Measurements from ENCODE around the gene SPATS2.
A peak's percentile ranks its signal among the peaks of the same experiment; 100 is the strongest.

SPATS2 gene

GRCh38 chr12:49455501-49455900, 88.2 kb downstream of the SPATS2 start:
- no peaks in the 10 kb centered on the region for H3K4me1 ChIP-seq (ENCODE audit: control insufficient read depth, insufficient read depth, low read length)
- H3K4me2 ChIP-seq (ENCODE audit: low read length) = no peak overlapping the region
- no peak overlapping the region for H3K4me3 ChIP-seq (ENCODE audit: low read length)
- H3K27me3 ChIP-seq (ENCODE audit: control insufficient read depth, insufficient read depth, low read length) = no peaks in the 10 kb centered on the region
- H3K9ac ChIP-seq (ENCODE audit: low read depth, low read length) = no peak overlapping the region
- H3K9me3 ChIP-seq (replicated peaks; ENCODE audit: low read length) = no peaks in the 10 kb centered on the region
- no peaks in the 10 kb centered on the region for H3K36me3 ChIP-seq (ENCODE audit: insufficient read depth, low read length)

- Histone ChIP-seq H3K4me1 (ENCODE audit: control insufficient read depth, insufficient read depth, low read length) (no peaks in the 10 kb centered on the region), H3K9me3 (replicated peaks; ENCODE audit: low read length) (no peaks in the 10 kb centered on the region), H3K36me3 (ENCODE audit: insufficient read depth, low read length) (peaks cover 5% of the 10 kb centered on the region), H3K9ac (ENCODE audit: low read depth, low read length) (no peak overlapping the region), H3K27me3 (ENCODE audit: control insufficient read depth, insufficient read depth, low read length) (no peaks in the 10 kb centered on the region), H3K4me2 (ENCODE audit: low read length) (no peak overlapping the region), H3K4me3 (ENCODE audit: low read length) (no peak overlapping the region)
Measured at GRCh38 chr12:49456131-49456679, 88.9 kb downstream of the SPATS2 start.

GRCh38 chr12:49458816-49459215, 91.6 kb downstream of the SPATS2 start:
- no peak overlapping the region for H3K9ac ChIP-seq (ENCODE audit: low read depth, low read length)
- no peak overlapping the region for H3K4me3 ChIP-seq (ENCODE audit: low read length)
- peaks cover 18% of the 10 kb centered on the region for H3K36me3 ChIP-seq (ENCODE audit: insufficient read depth, low read length)
- H3K9me3 ChIP-seq (replicated peaks; ENCODE audit: low read length) = no peaks in the 10 kb centered on the region
- H3K27me3 ChIP-seq (ENCODE audit: control insufficient read depth, insufficient read depth, low read length) = no peaks in the 10 kb centered on the region
- H3K4me2 ChIP-seq (ENCODE audit: low read length) = no peak overlapping the region
- H3K4me1 ChIP-seq (ENCODE audit: control insufficient read depth, insufficient read depth, low read length) = no peaks in the 10 kb centered on the region

GRCh38 chr12:49461221-49461620, 94.0 kb downstream of the SPATS2 start:
- Histone ChIP-seq H3K4me2 (ENCODE audit: low read length) (no peak overlapping the region), H3K36me3 (ENCODE audit: insufficient read depth, low read length) (peaks cover 19% of the 10 kb centered on the region), H3K9ac (ENCODE audit: low read depth, low read length) (no peak overlapping the region), H3K4me3 (ENCODE audit: low read length) (no peak overlapping the region), H3K9me3 (replicated peaks; ENCODE audit: low read length) (no peaks in the 10 kb centered on the region), H3K27me3 (ENCODE audit: control insufficient read depth, insufficient read depth, low read length) (no peaks in the 10 kb centered on the region), H3K4me1 (ENCODE audit: control insufficient read depth, insufficient read depth, low read length) (no peaks in the 10 kb centered on the region)

- no peaks in the 10 kb centered on the region for H3K9me3 ChIP-seq (replicated peaks; ENCODE audit: low read length)
- no peak overlapping the region for H3K4me3 ChIP-seq (ENCODE audit: low read length)
- peaks cover 19% of the 10 kb centered on the region for H3K36me3 ChIP-seq (ENCODE audit: insufficient read depth, low read length)
- no peak overlapping the region for H3K9ac ChIP-seq (ENCODE audit: low read depth, low read length)
- H3K4me2 ChIP-seq (ENCODE audit: low read length) = no peak overlapping the region
- no peaks in the 10 kb centered on the region for H3K4me1 ChIP-seq (ENCODE audit: control insufficient read depth, insufficient read depth, low read length)
- H3K27me3 ChIP-seq (ENCODE audit: control insufficient read depth, insufficient read depth, low read length) = no peaks in the 10 kb centered on the region
Measured at GRCh38 chr12:49462083-49462744, 95.0 kb downstream of the SPATS2 start.

- H3K4me2 ChIP-seq (ENCODE audit: low read length) = no peak overlapping the region
- no peak overlapping the region for H3K9ac ChIP-seq (ENCODE audit: low read depth, low read length)
- H3K4me3 ChIP-seq (ENCODE audit: low read length) = no peak overlapping the region
- no peaks in the 10 kb centered on the region for H3K4me1 ChIP-seq (ENCODE audit: control insufficient read depth, insufficient read depth, low read length)
- H3K36me3 ChIP-seq (ENCODE audit: insufficient read depth, low read length) = peaks cover 19% of the 10 kb centered on the region
- no peaks in the 10 kb centered on the region for H3K27me3 ChIP-seq (ENCODE audit: control insufficient read depth, insufficient read depth, low read length)
- no peaks in the 10 kb centered on the region for H3K9me3 ChIP-seq (replicated peaks; ENCODE audit: low read length)
Measured at GRCh38 chr12:49465132-49465531, 97.9 kb downstream of the SPATS2 start.

- Histone ChIP-seq H3K36me3 (ENCODE audit: insufficient read depth, low read length) (peaks cover 5% of the 10 kb centered on the region), H3K27me3 (ENCODE audit: control insufficient read depth, insufficient read depth, low read length) (no peaks in the 10 kb centered on the region), H3K4me2 (ENCODE audit: low read length) (no peak overlapping the region), H3K4me3 (ENCODE audit: low read length) (no peak overlapping the region), H3K4me1 (ENCODE audit: control insufficient read depth, insufficient read depth, low read length) (no peaks in the 10 kb centered on the region), H3K9ac (ENCODE audit: low read depth, low read length) (no peak overlapping the region), H3K9me3 (replicated peaks; ENCODE audit: low read length) (no peaks in the 10 kb centered on the region)
Measured at GRCh38 chr12:49470986-49471385, 103.7 kb downstream of the SPATS2 start.

GRCh38 chr12:49471557-49471956, 104.3 kb downstream of the SPATS2 start:
- Histone ChIP-seq H3K4me2 (ENCODE audit: low read length) (no peak overlapping the region), H3K4me3 (ENCODE audit: low read length) (no peak overlapping the region), H3K36me3 (ENCODE audit: insufficient read depth, low read length) (peaks cover 8% of the 10 kb centered on the region), H3K4me1 (ENCODE audit: control insufficient read depth, insufficient read depth, low read length) (no peaks in the 10 kb centered on the region), H3K27me3 (ENCODE audit: control insufficient read depth, insufficient read depth, low read length) (no peaks in the 10 kb centered on the region), H3K9me3 (replicated peaks; ENCODE audit: low read length) (no peaks in the 10 kb centered on the region), H3K9ac (ENCODE audit: low read depth, low read length) (no peak overlapping the region)

GRCh38 chr12:49476091-49476490, 108.8 kb downstream of the SPATS2 start:
- Histone ChIP-seq H3K4me3 (ENCODE audit: low read length) (no peak overlapping the region), H3K36me3 (ENCODE audit: insufficient read depth, low read length) (peaks cover 11% of the 10 kb centered on the region), H3K4me2 (ENCODE audit: low read length) (no peak overlapping the region), H3K9me3 (replicated peaks; ENCODE audit: low read length) (no peaks in the 10 kb centered on the region), H3K4me1 (ENCODE audit: control insufficient read depth, insufficient read depth, low read length) (no peaks in the 10 kb centered on the region), H3K9ac (ENCODE audit: low read depth, low read length) (no peak overlapping the region), H3K27me3 (ENCODE audit: control insufficient read depth, insufficient read depth, low read length) (no peaks in the 10 kb centered on the region)

GRCh38 chr12:49478949-49479664, 111.8 kb downstream of the SPATS2 start:
- peaks cover 13% of the 10 kb centered on the region for H3K4me1 ChIP-seq (ENCODE audit: control insufficient read depth, insufficient read depth, low read length)
- no peaks in the 10 kb centered on the region for H3K9me3 ChIP-seq (replicated peaks; ENCODE audit: low read length)
- H3K4me3 ChIP-seq (ENCODE audit: low read length) = no peak overlapping the region
- no peaks in the 10 kb centered on the region for H3K27me3 ChIP-seq (ENCODE audit: control insufficient read depth, insufficient read depth, low read length)
- H3K36me3 ChIP-seq (ENCODE audit: insufficient read depth, low read length) = peaks cover 11% of the 10 kb centered on the region
- no peak overlapping the region for H3K4me2 ChIP-seq (ENCODE audit: low read length)
- no peak overlapping the region for H3K9ac ChIP-seq (ENCODE audit: low read depth, low read length)

GRCh38 chr12:49482095-49483051, 115.1 kb downstream of the SPATS2 start:
- Histone ChIP-seq H3K4me1 (ENCODE audit: control insufficient read depth, insufficient read depth, low read length) (peaks cover 13% of the 10 kb centered on the region), H3K36me3 (ENCODE audit: insufficient read depth, low read length) (peaks cover 6% of the 10 kb centered on the region), H3K4me2 (ENCODE audit: low read length) (peak overlapping the region; percentile 3), H3K9ac (ENCODE audit: low read depth, low read length) (no peak overlapping the region), H3K4me3 (ENCODE audit: low read length) (no peak overlapping the region), H3K27me3 (ENCODE audit: control insufficient read depth, insufficient read depth, low read length) (no peaks in the 10 kb centered on the region), H3K9me3 (replicated peaks; ENCODE audit: low read length) (no peaks in the 10 kb centered on the region)
